KMS-11 (cell line): ENCODE measurements around the gene EIF2B2.

Source experiments
- H2AFZ ChIP-seq: fragments of 200-600 bp; sonication (generic); 2 replicates; pipeline ENCODE4 v1.6.1; 2016; ENCODE audit warnings: antibody characterized with exemption, mixed run types, low read depth
- H3K27ac ChIP-seq: fragments of 200-600 bp; sonication (generic); 2 replicates; pipeline ENCODE4 v1.6.1; 2016; ENCODE audit warnings: mild to moderate bottlenecking, mixed run types
- H3K27me3 ChIP-seq: fragments of 200-600 bp; sonication (generic); 2 replicates; pipeline ENCODE4 v1.6.1; 2017; ENCODE audit warnings: mild to moderate bottlenecking, low read depth, mixed run types, moderate library complexity; ENCODE audit not compliant: insufficient read depth
- H3K36me3 ChIP-seq: fragments of 200-600 bp; sonication (generic); 2 replicates; pipeline ENCODE4 v1.6.1; 2017; ENCODE audit warnings: mild to moderate bottlenecking, mixed run types; ENCODE audit not compliant: insufficient read depth
- H3K4me1 ChIP-seq: fragments of 200-600 bp; sonication (generic); 2 replicates; pipeline ENCODE4 v1.6.1; 2016; ENCODE audit warnings: mild to moderate bottlenecking, low read depth, mixed run types; ENCODE audit not compliant: poor library complexity, severe bottlenecking
- H3K4me2 ChIP-seq: fragments of 200-600 bp; sonication (generic); 2 replicates; pipeline ENCODE4 v1.7.0; 2016; ENCODE audit warnings: mild to moderate bottlenecking, mixed run types
- H3K4me3 ChIP-seq: fragments of 200-600 bp; sonication (generic); IDR thresholded peaks from 2 replicates; pipeline ENCODE4 v1.6.1; 2017; ENCODE audit warnings: low read depth, low read length, mixed read lengths; ENCODE audit not compliant: insufficient read depth
- H3K79me2 ChIP-seq: fragments of 200-600 bp; sonication (generic); 2 replicates; pipeline ENCODE4 v1.6.1; 2016; ENCODE audit warnings: low read depth, mixed run types; ENCODE audit not compliant: insufficient read depth
- H3K9ac ChIP-seq: fragments of 200-600 bp; sonication (generic); 2 replicates; pipeline ENCODE4 v1.6.1; 2016; ENCODE audit warnings: mild to moderate bottlenecking, mixed run types
- H4K20me1 ChIP-seq: fragments of 200-600 bp; sonication (generic); 2 replicates; pipeline ENCODE4 v1.6.1; 2016; ENCODE audit warnings: mild to moderate bottlenecking, mixed run types; ENCODE audit not compliant: insufficient read depth
- TF ChIP-seq, protein P1 (sequence below): fragments of 200-600 bp; sonication (generic); conservative IDR thresholded peaks from 2 replicates; pipeline ENCODE4 v1.6.1; 2017; ENCODE audit warnings: low read depth, mild to moderate bottlenecking, antibody characterized with exemption, low read length, moderate library complexity, mixed read lengths

The EIF2B2 gene

DNA sequence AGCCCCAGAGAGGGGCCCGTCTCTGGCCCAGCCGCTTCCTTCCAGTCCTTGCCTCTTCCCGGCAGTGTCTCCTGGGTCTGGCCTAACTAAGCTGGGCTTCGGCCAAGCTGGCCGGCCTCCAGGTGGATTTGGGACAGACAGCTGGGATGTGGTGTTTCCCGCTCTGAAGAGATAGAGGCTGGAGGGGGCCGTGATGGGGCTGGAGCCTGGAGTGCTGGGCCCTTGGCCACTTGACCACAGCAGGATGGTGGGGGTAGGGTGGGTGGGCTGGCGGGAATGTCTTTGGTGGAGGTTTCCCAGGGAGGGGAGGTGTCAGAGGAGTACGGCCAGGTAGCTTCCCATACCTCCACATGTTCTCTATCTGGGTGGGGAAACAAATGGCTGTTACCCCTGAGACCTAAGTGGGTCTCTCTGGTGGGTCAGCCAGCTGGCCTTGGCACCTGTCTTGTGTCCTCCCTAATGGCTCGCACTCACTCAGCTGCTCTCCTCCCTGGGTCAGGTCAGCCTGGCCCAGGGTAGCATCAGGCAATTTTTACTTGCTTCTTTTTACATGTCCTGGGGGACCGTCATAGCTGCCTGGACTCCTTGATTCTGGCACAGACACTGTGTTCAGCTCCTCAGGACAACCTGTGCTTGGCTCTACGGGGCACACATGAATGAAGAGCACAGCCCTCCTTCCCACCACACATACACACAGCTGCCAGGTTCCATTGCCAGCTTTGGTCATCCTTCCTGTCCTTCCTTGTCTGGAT, 27.5 kb upstream of the EIF2B2 start:
- no peaks in the 10 kb centered on the region for H3K79me2 ChIP-seq
- no peaks in the 10 kb centered on the region for H3K27me3 ChIP-seq
- no peak overlapping the region for H2AFZ ChIP-seq
- H3K36me3 ChIP-seq: no peaks in the 10 kb centered on the region
- no peak overlapping the region for H3K9ac ChIP-seq
- no peak overlapping the region for H3K4me3 ChIP-seq
- H3K27ac ChIP-seq: no peak overlapping the region
- no peak overlapping the region for H3K4me2 ChIP-seq
- no peaks in the 10 kb centered on the region for H3K4me1 ChIP-seq
- TF ChIP-seq, protein P1, sequence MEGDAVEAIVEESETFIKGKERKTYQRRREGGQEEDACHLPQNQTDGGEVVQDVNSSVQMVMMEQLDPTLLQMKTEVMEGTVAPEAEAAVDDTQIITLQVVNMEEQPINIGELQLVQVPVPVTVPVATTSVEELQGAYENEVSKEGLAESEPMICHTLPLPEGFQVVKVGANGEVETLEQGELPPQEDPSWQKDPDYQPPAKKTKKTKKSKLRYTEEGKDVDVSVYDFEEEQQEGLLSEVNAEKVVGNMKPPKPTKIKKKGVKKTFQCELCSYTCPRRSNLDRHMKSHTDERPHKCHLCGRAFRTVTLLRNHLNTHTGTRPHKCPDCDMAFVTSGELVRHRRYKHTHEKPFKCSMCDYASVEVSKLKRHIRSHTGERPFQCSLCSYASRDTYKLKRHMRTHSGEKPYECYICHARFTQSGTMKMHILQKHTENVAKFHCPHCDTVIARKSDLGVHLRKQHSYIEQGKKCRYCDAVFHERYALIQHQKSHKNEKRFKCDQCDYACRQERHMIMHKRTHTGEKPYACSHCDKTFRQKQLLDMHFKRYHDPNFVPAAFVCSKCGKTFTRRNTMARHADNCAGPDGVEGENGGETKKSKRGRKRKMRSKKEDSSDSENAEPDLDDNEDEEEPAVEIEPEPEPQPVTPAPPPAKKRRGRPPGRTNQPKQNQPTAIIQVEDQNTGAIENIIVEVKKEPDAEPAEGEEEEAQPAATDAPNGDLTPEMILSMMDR: no peak
- H4K20me1 ChIP-seq: no peaks in the 10 kb centered on the region

DNA sequence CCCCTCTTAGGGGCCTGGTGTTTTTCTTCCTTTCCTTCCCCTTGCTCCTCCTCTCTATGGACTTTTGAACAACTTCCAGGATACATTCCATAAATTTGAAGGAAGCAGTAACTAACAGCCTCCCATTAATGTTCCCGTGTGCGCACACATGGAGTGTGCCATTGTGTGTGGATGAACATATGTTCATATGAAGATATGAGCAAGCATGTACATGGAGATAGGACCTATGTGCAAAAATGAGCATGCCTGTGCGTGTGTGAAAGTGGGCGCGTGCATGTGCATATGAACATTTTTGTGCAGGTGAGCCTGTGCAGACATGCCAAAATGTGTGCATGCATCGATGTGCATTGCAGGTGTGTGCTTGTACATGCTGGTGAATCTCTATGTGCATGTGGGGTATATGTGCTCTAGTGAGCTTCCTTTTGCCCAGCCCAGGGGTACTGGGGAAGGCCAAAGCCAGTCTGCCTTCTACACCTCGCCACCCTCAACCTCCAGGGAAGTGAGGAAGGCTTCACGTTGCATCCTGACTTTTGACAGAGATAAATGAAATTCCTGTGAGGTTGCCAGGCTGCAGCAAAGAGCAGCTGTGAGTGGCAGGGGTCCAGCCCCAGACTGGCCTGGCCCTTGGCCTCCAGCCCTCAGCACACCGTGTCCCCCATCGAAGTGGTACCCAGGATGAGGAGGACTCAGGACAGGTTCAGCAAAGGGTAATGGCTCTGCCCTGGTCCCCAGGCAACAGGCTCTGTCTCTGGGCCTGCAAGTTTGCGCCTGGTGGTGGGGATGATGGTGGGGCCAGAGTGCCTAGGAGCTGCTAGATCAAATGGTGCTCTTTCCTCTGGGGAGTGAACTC, 26.2 kb upstream of the EIF2B2 start:
- Histone ChIP-seq H3K27ac (no peak overlapping the region), H3K9ac (no peak overlapping the region), H3K27me3 (no peaks in the 10 kb centered on the region), H3K79me2 (no peaks in the 10 kb centered on the region), H3K4me1 (no peaks in the 10 kb centered on the region), H3K36me3 (no peaks in the 10 kb centered on the region), H3K4me3 (no peak overlapping the region), H4K20me1 (no peaks in the 10 kb centered on the region), H2AFZ (no peak overlapping the region), H3K4me2 (no peak overlapping the region)
- TF ChIP-seq, protein P1: no peak

- no peak overlapping the region for H3K9ac ChIP-seq
- no peaks in the 10 kb centered on the region for H3K36me3 ChIP-seq
- no peaks in the 10 kb centered on the region for H3K4me1 ChIP-seq
- no peak overlapping the region for H3K27ac ChIP-seq
- H4K20me1 ChIP-seq: no peaks in the 10 kb centered on the region
- TF ChIP-seq, protein P1: no peak
- no peak overlapping the region for H3K4me3 ChIP-seq
- no peaks in the 10 kb centered on the region for H3K79me2 ChIP-seq
- H2AFZ ChIP-seq: no peak overlapping the region
- H3K4me2 ChIP-seq: no peak overlapping the region
- no peaks in the 10 kb centered on the region for H3K27me3 ChIP-seq
These were observed 25.4 kb upstream of the EIF2B2 start for GRCh38 chr14:74977164-74977900.

DNA sequence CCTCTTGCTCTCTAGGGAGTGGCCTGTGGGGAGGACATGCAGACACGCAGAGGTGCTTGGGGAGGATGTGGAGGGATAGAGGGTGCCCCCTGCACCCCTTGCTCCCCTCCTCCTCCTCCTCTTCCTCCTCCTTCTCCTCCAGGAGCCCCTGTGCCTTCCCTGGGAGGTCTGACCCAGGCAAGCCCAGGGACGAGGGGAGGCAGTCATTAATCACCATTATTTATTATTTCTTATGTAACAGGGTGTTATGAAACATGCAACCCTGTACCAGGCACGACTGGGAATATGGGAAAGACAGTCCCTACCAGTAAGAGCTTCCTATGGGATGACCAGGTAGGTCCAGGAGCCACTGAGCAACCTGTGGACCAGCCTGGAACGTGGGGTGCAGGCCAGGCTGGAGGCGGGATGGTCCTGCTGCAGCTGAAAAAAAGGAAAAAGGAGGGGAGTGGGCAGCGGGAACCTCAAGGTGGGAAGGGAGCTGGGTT, 24.8 kb upstream of the EIF2B2 start:
- H2AFZ ChIP-seq: no peak overlapping the region
- no peak overlapping the region for H3K4me3 ChIP-seq
- no peaks in the 10 kb centered on the region for H3K27me3 ChIP-seq
- no peak overlapping the region for H3K4me2 ChIP-seq
- H3K36me3 ChIP-seq: no peaks in the 10 kb centered on the region
- no peaks in the 10 kb centered on the region for H3K79me2 ChIP-seq
- H3K27ac ChIP-seq: no peak overlapping the region
- no peaks in the 10 kb centered on the region for H4K20me1 ChIP-seq
- no peaks in the 10 kb centered on the region for H3K4me1 ChIP-seq
- TF ChIP-seq, protein P1: no peak
- H3K9ac ChIP-seq: no peak overlapping the region
